GM20431 (cell line): ENCODE data around the gene GRID2.
"Not testable (repeated sequence)": the region's sequence is repeated elsewhere in the genome, so short reads cannot be mapped to it uniquely, and the experiment has no call there.

Source experiments
- in situ Hi-C: fragments of 300-500 bp; cut with MseI, MboI; formaldehyde crosslinking; loops from one replicate; pipeline ENCODE4 v1.15.0; 2020; ENCODE audit warnings: low sequenced_read_pairs; ENCODE audit not compliant: unreplicated experiment

Gene GRID2

DNA sequence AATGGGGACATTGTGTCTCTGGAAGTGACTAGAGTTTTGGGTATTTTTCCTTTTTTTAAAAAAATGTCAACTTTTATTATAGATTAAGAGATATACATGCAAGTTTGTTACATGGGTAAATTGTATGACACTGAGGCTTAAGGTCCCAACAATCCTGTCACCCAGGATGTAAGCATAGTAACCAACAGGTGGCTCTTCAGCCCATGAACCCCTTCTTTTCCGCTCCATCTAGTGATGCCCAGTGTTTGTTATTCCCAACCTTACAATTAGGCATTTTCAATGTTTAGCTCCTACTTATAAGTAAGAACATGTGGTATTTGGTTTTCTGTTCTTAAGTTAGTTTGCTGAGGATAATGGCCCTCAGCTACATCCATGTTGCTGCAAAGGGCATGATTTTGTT, 102.7 kb downstream of the GRID2 start:
- in situ Hi-C loops, result no loop called here

DNA sequence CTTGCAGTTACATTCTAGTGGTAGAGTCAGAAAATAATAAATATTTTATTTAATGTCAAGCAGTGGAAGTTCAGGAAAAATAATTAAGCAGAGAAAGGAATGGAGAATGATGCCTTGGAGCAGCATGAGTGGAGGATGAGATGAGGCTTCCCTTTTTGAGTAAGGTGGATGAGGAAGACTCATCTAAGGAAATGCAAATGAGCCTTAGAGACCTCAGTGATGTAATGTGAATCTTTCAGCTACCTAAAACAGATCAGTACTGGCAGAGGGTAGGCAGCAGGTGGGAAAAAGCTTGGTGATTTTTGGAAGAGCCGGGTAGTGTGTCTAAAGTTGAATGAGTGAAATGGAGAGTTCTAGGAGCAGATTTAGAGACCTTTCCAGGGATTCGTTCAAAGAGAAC, 118.2 kb downstream of the GRID2 start:
- in situ Hi-C loops, result no loop called here

DNA sequence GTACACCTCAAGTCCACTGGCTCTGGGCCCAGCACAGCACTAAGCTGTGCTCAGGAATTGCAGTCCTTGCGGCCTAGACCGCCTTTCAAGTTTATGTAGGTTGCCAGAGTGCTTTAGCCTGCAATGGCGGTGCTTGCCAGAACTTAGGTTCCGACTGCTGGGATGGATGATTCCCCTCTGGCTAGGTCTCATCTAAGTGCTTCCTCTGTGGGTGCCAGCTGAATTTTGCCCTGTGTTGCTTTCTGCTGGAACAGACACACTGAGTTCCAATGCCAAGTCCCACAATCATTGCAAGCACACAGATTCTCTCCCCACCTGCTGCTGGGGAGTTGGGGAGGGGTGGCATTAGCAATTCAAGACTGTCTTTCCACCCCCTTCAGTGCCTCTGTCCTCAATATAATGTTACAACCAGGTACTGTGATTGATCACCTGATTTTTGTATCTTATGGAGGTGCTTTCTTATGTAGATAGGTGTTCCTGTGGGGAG, 129.5 kb downstream of the GRID2 start:
- in situ Hi-C loops, result no loop called here

DNA sequence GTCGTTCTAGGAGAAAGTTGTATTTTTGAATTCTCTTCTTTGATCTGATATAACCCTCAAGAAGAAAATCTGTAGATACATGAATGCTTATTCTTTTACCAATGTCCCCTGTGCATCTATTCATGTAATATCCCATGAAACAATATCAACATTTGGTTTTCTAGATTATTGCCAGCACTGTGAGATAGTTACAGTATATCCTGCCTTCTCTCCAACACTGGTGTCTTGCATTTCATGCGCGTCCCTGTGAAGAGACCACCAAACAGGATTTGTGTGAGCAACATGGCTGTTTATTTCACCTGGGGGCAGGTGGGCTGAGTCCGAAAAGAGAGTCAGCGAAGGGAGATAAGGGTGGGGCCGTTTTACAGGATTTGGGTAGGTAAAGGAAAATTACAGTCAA, 135.0 kb downstream of the GRID2 start:
- in situ Hi-C loops, result not testable (repeated sequence)

DNA sequence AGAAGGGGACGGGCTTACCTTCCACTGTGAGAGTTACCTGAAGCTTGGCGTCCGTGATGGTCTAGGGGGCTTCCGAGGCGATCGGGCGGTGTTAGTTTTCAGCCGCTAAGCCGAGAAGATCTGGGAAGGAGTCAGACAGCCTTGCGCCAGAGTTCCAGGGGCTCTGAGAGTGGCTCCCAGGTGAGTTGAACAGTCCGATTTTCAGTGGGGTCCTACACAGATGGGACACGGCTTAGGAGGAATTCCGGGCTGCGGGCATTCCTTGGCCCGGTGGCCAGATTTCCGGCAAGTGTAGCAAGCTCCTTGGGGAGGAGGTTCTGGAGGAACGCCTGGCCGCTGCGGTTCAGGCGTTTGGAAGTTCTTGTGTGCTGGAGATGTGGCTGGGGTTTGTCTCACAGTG, 138.4 kb downstream of the GRID2 start:
- in situ Hi-C loops, result not testable (repeated sequence)

DNA sequence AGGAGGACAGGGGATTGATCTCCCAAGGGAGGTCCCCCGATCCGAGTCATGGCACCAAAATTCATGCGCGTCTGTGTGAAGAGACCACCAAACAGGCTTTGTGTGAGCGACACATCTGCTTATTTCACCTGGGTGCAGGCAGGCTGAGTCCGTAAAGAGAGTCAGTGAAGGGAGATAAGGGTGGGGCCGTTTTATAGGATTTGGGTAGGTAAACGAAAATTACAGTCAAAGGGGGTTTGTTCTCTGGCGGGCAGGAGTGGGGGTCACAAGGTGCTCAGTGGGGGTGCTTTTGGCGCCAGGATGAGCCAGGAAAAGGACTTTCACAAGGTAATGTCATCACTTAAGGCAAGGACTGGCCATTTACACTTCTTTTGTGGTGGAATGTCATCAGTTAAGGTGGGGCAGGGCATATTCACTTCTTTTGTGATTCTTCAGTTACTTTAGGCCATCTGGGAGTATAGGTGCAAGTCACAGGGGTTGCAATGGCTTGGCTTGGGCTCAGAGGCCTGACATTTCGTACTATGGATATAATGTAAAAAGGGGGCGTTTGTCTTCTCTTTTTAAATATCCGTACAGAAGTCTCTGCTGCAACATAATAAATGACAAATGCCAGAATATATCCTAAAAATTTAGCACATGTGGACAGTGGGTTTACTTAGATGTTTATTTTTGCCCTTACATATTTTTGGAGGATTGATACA, 140.5 kb downstream of the GRID2 start:
- in situ Hi-C loops, result not testable (repeated sequence)

DNA sequence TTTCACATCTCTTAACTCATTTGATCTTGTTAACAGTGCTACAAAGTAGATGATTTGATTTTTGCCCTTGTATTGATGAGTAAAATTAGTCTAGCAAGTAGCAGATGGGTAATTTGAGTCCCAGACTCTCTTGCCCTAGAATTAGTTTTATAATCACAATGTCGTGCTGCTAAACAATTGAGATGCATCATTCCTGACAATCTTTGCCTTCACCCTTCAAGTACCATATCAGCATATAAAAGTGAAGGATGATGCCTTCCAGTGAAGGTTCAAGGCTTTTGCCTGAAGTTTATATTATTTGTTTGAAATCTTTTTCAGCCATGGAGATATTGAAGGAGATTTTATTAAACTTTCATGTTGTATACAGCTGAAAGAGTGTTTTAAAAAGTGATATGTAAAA, 141.4 kb downstream of the GRID2 start:
- in situ Hi-C loops, result no loop called here

DNA sequence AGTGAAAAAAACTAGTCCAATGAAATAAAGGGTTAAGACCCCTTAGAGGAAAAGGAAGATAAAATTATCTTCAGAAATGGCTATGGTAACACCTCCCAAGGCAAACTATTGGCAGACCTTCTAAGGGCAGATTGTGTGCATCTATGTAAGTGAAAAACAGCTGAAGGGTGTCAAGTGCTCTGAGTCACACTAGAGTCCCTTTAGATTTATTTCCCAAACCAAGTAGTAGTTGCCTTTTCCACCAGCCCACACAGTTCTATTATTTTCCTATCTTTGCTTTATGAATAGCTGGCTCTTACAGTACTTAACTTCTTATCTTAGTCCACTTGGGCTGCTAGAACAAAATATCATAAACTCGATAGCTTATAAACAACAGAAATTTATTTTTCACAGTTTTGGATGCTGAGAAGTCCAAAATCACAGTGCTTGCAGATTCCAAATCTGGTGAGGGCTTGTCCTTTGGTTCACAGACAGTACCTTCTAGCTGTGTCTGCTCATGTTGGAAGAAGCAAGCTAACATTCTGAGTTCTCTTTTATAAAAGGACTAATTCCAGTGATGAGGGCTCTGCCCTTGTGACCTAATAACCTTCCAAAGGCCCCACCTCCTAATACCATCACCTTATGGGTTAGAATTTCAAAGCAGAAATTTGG, 143.6 kb downstream of the GRID2 start:
- in situ Hi-C loops, result no loop called here

DNA sequence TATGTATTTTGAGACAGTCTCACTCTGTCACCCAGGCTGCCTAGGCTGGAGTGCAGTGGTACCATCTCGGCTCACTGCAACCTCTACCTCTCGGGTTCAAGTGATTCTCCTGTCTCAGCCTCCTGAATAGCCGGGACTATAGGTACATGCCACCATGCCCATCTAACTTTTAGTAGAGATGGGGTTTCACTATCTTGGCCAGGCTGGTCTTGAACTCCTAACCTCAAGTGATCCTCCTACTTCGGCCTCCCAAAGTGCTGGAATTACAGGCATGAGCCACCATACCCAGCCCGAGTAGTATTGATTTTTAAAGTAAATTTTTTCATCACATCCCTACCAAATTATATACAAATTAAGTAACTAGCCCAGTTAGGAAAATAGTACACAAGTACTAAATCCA, 144.4 kb downstream of the GRID2 start:
- in situ Hi-C loops, result not testable (repeated sequence)

DNA sequence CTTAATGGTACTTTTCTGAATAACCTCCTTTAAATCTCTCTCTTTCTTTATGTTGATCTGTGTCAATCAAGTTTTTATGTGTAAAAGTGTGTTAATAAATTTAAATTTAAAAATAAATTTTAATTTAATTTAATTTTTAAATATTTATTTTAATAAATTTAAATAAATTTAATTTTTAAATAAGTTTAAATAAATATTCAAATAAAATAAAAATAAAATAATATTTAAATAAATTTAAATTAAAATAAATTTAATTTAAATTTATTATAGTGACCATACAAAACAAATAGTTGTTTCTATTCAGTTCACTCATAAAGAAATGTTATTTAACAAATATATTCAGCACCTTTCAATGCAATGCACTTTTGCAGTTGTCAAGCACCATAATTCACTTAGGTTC, 146.9 kb downstream of the GRID2 start:
- in situ Hi-C loops, result no loop called here

DNA sequence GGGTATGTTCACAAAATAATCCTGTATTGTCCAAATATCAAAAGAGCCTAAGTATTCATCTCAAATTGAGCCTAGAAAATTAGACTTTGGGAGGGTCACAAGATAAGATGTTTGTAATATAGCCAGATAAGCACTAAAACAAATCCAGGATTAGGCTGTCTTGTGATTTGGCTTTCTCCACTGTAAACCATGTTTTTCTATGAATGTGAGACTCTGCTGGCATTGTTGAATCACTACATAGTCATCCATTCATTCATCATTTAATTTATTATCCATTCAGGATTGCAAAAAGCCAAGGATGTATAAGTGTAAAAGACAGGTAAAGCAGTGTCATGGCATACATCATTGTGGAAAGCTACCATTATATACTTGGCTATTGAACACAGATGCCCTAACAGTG, 148.0 kb downstream of the GRID2 start:
- in situ Hi-C loops, result no loop called here

DNA sequence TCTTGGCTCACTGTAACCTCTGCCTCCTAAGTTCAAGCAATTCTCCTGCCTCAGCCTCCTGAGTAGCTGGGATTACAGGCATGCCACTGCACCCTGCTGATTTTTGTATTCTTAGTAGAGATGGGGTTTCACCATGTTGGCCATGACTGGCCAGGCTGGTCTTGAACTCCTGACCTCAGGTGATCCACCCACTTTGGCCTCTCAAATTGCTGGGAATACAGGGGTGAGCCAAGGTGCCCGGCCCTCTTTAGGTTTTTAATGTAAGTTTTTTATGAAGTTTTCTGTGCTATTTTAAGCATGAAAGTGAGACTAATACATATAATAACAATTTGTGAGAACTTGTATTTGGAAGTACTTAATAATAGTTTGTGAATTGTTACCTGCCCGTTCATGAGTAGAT, 148.6 kb downstream of the GRID2 start:
- in situ Hi-C loops, result not testable (repeated sequence)

DNA sequence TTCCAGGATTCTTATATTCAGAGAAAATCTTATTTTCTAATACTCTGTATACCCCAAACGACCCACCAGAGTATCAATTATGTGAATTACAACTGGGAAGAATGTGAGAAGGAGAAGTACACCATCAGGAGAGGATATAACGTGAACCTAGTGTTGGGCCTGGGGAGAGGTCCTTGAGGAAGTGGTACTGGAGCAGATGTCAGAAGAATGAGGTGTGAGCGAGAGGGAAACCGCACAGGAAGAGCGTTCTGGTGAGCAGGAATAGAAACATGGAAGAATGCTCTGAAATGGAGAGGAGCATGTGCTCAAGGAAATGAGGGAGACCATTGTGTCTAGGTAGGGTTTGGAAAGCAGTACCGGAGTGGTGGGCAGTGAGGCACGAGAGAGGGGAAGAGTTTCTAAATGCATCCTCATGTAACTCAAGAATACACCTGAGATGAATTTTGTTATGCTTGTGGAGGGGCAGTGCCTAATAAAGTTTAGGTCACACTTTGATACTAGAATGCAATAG, 151.6 kb downstream of the GRID2 start:
- in situ Hi-C loops, result no loop called here

DNA sequence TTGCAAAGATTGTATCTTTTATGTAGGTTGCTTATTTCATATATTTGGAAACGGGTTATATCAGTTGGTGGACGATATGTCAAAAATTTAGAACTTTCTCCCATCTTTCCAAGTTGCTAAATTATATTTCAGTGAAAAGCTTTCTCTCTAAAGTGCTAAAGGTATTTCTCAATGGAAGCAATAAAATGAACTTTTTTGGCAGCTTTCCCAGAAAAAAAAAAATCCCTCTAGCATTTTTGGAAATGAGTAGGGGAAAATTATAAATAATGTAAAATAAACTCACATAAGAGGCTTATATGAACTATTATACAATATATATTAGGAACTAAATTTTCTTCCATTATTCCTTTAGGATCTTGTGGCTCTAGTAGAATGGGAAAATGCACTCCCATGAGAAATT, 152.2 kb downstream of the GRID2 start:
- in situ Hi-C loops, result no loop called here

DNA sequence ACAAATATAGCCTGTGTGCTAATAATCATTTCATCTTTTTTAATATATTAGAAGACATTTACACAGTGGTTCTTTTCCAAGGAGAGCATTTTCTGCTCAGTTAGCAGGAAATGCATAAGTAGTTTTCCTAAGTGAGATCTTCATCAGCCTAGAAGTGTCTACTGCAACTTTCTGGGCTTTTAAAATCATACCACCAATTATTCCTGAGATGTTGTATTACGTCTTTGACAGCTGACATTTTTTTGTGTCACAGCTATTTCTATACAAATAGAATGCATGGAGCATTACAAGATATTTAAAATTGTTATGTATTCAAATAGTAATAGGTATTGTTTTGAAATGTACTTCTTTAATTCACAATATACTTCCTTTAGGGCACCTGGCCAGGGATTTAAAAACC, 158.0 kb downstream of the GRID2 start:
- in situ Hi-C loops, result no loop called here

DNA sequence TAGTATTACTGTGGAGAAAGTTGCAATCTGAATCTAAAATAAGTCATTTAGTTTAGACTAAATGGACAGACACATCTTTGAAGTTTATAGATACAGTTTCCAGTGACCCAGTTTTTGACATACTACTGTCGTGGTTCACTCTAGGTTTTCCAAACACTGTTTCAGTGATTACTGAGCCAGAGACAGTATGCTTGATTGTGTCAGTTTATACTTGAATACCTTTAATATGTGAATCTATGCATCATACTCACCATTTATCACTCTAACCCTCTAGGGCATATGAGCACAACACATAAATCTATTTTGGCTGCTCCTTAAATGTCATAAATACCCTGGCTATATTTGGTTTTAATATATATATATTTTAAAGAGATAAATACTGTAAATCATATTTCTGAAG, 173.5 kb downstream of the GRID2 start:
- in situ Hi-C loops, result no loop called here

DNA sequence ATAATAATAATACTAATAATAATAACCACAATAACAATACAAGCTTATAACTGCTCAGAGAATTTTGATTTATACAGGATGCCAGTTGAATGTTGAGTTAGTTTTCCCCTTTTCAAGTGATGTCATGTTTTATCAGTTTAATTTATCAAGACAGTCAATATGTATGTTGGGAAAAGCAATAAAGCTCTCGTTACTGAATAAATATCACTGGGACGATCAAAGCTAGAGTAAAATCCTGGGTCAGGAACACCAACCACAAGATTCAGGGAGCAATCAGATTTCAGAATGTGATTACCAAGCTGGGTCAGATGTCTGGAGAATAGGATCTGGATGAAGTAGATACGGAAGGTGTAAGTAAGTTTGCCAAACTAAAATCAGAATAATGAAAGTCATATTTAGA, 179.6 kb downstream of the GRID2 start:
- in situ Hi-C loops, result no loop called here

DNA sequence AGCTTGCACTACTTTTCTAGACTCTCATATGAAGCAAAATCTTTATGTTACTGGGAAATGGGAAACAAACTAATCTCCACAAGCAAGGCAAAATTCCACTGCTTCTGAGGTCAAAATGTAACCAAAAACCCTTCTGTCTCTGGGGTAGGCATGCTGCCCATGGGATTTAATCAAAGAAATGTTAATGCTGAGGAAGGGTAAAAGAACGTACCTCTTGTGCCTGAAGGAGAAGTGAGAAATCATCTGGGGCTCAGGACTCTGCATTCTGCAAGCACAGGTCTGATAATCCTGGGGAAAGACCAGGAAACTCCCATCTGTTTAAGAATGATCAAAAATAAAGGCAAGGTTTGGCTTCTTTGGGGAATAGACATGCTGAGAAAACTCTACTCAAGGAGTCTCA, 184.7 kb downstream of the GRID2 start:
- in situ Hi-C loops, result no loop called here

DNA sequence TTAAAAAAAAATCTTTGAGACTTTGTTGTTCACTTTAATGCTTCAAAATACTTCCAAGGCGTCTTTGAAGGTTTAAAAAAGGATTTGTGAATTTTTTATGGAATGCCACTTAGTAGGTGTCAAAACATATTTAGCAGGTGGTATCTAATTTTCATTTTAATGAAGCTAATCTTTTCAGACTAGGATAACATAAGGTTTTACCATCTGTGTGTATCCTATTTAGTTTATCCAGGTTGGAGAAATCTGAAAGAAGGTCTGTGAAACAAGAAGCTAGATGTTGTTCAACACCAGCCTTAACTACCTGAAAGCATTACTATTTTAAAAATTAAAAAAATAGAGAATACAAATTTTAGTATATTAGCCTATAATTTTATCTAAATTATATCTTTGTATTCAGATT, 193.4 kb downstream of the GRID2 start:
- in situ Hi-C loops, result no loop called here

DNA sequence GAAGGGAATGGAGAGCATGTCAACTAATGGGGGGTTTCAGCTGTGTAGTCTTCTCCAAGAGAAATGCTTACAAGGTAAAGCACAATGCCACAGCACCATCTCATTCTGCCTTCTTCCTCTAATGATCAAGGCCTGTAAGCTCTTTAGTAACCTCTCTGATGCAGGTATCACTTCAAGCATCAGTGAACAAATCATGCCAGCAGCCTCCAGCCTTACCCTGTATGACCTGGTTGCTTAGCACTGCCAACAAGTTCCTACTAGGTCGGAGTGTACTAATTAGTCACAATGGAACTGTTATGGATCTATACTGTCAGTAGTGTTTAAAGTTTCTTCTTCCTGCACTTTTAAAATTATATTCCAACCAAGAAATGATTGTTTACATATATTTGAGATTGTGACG, 197.7 kb downstream of the GRID2 start:
- in situ Hi-C loops, result no loop called here

DNA sequence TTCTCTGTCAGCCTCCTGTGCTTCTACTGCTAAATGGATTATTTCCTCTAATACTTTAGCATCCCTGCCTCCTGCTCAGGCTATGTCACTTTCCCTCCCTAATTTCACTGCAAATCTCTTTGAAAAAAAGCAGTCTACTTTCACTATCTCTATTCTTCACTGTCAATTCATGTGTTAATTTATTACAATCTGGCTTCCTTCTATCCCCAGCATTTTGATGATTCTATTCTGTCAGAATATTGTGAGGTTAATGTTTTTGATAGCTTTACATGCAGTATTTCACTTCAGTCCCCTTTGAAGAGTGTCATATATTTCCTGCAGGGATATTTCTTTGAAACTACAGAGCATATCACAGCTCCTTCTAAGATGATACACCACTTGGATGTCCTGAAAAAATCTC, 203.2 kb downstream of the GRID2 start:
- in situ Hi-C loops, result no loop called here

DNA sequence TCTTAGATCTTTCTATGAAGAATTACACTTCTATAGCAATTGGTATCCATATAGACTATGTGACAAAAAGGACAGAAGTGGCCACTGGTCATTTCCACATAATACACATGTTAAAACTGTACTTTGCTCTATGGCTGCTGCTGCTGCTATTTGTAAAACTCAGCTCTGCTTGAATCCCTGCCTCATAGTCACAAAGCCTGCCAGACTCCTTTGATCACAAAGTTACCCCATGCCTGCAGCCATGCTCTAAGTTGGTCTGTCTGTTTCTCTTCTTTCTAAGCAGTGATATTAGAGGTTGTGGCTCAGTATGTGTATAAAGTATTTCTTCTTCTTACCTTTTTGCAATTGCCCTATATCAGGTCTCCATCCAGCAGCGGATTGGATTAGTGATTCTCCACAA, 210.9 kb downstream of the GRID2 start:
- in situ Hi-C loops, result no loop called here
